GM12865 (cell line): Measurements from ENCODE around the gene CRTAP.
"Not testable (repeated sequence)": the region's sequence is repeated elsewhere in the genome, so short reads cannot be mapped to it uniquely, and the experiment has no call there.

Source experiments
- DNase-seq: peaks from one replicate; pipeline ENCODE4 v3.0.0; 2010; ENCODE audit warnings: low read depth
- H3K4me3 ChIP-seq: 2 replicates; pipeline ENCODE4 v1.5.1; 2011; ENCODE audit warnings: mild to moderate bottlenecking, low read depth, low read length, control low read depth
- TF ChIP-seq, protein P1 (sequence below): IDR thresholded peaks from 2 replicates; pipeline ENCODE4 v1.5.1; 2011; ENCODE audit warnings: low read length, control low read depth, low read depth, inconsistent platforms; ENCODE audit not compliant: insufficient read depth; ENCODE audit errors: missing control alignments

Gene CRTAP

DNA sequence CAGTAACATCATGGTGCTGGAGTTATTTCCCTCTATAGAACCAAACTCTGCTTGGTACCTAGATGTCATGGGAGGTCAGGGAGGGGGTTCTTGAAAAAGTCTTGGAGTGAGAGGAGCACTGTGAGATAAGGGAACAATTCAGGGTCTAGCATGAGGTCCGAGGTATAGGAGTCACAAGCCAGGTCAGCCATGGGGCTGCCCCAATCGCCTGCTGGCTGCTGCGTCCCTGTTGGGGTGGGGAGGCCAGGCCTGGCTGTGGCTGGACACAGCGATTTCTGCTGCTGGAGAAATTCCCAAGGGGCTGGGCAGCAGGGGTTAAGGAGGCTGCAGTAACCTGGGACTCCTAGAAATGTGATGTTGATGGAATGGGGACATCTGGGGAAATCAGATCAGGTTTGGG is 59.9 kb downstream of the CRTAP start:
- no peak overlapping the region for H3K4me3 ChIP-seq
- no peak for DNase-seq
- TF ChIP-seq, protein P1, sequence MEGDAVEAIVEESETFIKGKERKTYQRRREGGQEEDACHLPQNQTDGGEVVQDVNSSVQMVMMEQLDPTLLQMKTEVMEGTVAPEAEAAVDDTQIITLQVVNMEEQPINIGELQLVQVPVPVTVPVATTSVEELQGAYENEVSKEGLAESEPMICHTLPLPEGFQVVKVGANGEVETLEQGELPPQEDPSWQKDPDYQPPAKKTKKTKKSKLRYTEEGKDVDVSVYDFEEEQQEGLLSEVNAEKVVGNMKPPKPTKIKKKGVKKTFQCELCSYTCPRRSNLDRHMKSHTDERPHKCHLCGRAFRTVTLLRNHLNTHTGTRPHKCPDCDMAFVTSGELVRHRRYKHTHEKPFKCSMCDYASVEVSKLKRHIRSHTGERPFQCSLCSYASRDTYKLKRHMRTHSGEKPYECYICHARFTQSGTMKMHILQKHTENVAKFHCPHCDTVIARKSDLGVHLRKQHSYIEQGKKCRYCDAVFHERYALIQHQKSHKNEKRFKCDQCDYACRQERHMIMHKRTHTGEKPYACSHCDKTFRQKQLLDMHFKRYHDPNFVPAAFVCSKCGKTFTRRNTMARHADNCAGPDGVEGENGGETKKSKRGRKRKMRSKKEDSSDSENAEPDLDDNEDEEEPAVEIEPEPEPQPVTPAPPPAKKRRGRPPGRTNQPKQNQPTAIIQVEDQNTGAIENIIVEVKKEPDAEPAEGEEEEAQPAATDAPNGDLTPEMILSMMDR: no peak

DNA sequence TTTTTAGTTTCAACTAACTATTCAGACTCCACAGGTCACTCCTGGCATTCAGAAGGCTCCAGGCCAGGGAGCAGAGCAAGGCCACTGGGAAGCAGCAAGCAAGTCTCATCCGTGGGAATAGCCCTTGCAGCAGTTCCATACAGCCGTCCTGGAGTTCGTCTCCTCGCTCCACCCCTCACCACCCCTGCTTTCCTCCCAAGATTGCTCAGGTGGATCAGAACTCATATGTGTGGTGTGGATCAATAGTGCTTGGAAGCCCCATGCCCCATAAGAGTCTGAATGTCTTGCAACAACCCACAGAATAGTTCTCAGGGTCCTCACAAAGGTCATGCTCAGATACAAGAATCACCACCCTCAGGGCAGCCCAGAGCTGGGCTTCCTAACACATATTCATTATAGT is 60.3 kb downstream of the CRTAP start:
- TF ChIP-seq, protein P1: no peak
- no peak overlapping the region for H3K4me3 ChIP-seq
- no peak for DNase-seq

- DNase-seq: no peak
- no peak overlapping the region for H3K4me3 ChIP-seq
- TF ChIP-seq, protein P1: no peak
Observed at GRCh38 chr3:33174711-33175414, 61.0 kb downstream of the CRTAP start.

DNA sequence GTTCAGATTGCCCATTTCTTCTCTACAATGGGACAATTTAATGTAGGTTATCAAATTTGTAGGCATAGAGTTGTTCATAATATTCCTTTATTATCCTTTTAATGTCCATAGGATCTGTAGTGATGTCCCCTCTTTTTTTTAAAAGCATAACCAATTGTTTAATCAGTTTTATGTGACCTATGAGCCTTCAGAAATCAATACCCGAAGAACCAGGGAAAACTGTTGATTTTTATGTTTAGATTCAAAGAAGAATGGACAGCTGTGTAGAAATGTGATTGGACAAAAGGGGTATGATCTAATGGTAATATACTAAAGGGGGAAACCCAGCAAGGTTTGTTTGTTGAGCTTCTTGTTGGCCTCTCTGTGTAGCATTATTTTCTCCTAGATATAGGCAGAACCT is 65.3 kb downstream of the CRTAP start:
- no peak overlapping the region for H3K4me3 ChIP-seq
- TF ChIP-seq, protein P1: no peak
- no peak for DNase-seq

- TF ChIP-seq, protein P1: no peak
- no peak for DNase-seq
- no peak overlapping the region for H3K4me3 ChIP-seq
Observed at GRCh38 chr3:33181229-33181628, 67.4 kb downstream of the CRTAP start.

GRCh38 chr3:33181641-33182040 is 67.8 kb downstream of the CRTAP start:
- not testable (repeated sequence) for DNase-seq, H3K4me3 ChIP-seq

GRCh38 chr3:33184863-33185262 is 71.0 kb downstream of the CRTAP start:
- DNase-seq: no peak
- H3K4me3 ChIP-seq: no peak overlapping the region
- TF ChIP-seq, protein P1: no peak
